ENCODE data around the gene TRIM43.
"Not testable (repeated sequence)": the region's sequence is repeated elsewhere in the genome, so short reads cannot be mapped to it uniquely, and the experiment has no call there.

TRIM43 gene

GRCh38 chr2:95642951-95643350, 51.1 kb downstream of the TRIM43 start:
- not testable (repeated sequence) for H3K4me3 ChIP-seq (ENCODE audit: low read length); H3K36me3 ChIP-seq (ENCODE audit: control insufficient read depth, low read length); H3K9me3 ChIP-seq (ENCODE audit: control insufficient read depth, insufficient read depth, low read length); H3K4me1 ChIP-seq (ENCODE audit: control insufficient read depth, low read length); H3K9me2 ChIP-seq (replicated peaks; ENCODE audit: control insufficient read depth, low read length); H3K27ac ChIP-seq (ENCODE audit: low read depth, low read length); H3K27me3 ChIP-seq (ENCODE audit: control insufficient read depth, low read length); H3K79me2 ChIP-seq (ENCODE audit: control insufficient read depth, low read length); H4K20me1 ChIP-seq (ENCODE audit: control insufficient read depth, insufficient read depth, low read depth, low read length); H3F3A ChIP-seq (ENCODE audit: control insufficient read depth, insufficient read depth); H3K4me2 ChIP-seq (ENCODE audit: low read length)

DNA sequence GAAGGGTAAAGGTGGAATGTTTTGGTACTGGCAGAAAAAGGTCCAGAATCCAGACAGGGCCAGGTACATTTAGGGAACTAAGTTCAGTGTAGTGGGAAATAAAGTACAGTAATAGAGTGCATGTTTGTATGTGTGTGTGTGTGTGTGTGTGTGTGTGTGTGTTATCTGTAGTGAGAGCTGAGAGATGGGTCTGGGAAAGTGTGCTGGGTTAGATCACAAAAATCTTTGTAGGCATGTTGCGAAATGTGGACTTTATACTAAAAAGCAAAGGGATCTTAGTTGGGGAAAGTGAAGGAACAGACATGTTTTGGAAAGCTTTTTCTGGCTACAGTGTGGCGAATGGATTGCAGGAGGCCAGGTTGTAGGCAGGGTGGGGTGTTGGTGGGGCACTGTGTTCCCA, 53.5 kb downstream of the TRIM43 start:
- H3K9me2 ChIP-seq (replicated peaks; ENCODE audit: control insufficient read depth, low read length); H3K4me1 ChIP-seq (ENCODE audit: control insufficient read depth, low read length); H3K4me3 ChIP-seq (ENCODE audit: low read length); H3K27ac ChIP-seq (ENCODE audit: low read depth, low read length); H3K79me2 ChIP-seq (ENCODE audit: control insufficient read depth, low read length); H4K20me1 ChIP-seq (ENCODE audit: control insufficient read depth, insufficient read depth, low read depth, low read length); H3K4me2 ChIP-seq (ENCODE audit: low read length); H3K27me3 ChIP-seq (ENCODE audit: control insufficient read depth, low read length); H3K36me3 ChIP-seq (ENCODE audit: control insufficient read depth, low read length); H3K9me3 ChIP-seq (ENCODE audit: control insufficient read depth, insufficient read depth, low read length); H3F3A ChIP-seq (ENCODE audit: control insufficient read depth, insufficient read depth): not testable (repeated sequence)

GRCh38 chr2:95646274-95646994, 54.6 kb downstream of the TRIM43 start:
- not testable (repeated sequence) for H3K4me1 ChIP-seq (ENCODE audit: control insufficient read depth, low read length); H3K27ac ChIP-seq (ENCODE audit: low read depth, low read length); H3K9me2 ChIP-seq (replicated peaks; ENCODE audit: control insufficient read depth, low read length); H4K20me1 ChIP-seq (ENCODE audit: control insufficient read depth, insufficient read depth, low read depth, low read length); H3K27me3 ChIP-seq (ENCODE audit: control insufficient read depth, low read length); H3K79me2 ChIP-seq (ENCODE audit: control insufficient read depth, low read length); H3K36me3 ChIP-seq (ENCODE audit: control insufficient read depth, low read length); H3F3A ChIP-seq (ENCODE audit: control insufficient read depth, insufficient read depth); H3K4me3 ChIP-seq (ENCODE audit: low read length); H3K4me2 ChIP-seq (ENCODE audit: low read length); H3K9me3 ChIP-seq (ENCODE audit: control insufficient read depth, insufficient read depth, low read length)

GRCh38 chr2:95648894-95649544, 57.2 kb downstream of the TRIM43 start:
- H3K27ac ChIP-seq (ENCODE audit: low read depth, low read length); H3K36me3 ChIP-seq (ENCODE audit: control insufficient read depth, low read length); H3K4me1 ChIP-seq (ENCODE audit: control insufficient read depth, low read length); H3K9me3 ChIP-seq (ENCODE audit: control insufficient read depth, insufficient read depth, low read length); H3K4me3 ChIP-seq (ENCODE audit: low read length); H3F3A ChIP-seq (ENCODE audit: control insufficient read depth, insufficient read depth); H3K27me3 ChIP-seq (ENCODE audit: control insufficient read depth, low read length); H3K79me2 ChIP-seq (ENCODE audit: control insufficient read depth, low read length); H4K20me1 ChIP-seq (ENCODE audit: control insufficient read depth, insufficient read depth, low read depth, low read length); H3K9me2 ChIP-seq (replicated peaks; ENCODE audit: control insufficient read depth, low read length); H3K4me2 ChIP-seq (ENCODE audit: low read length): not testable (repeated sequence)

Measured in DOHH2 (cell line).